KMS-11 (cell line): ENCODE measurements around the gene GTF2F2.
"Not testable (repeated sequence)": the region's sequence is repeated elsewhere in the genome, so short reads cannot be mapped to it uniquely, and the experiment has no call there.

Experiments used
- H2AFZ ChIP-seq: fragments of 200-600 bp; sonication (generic); 2 replicates; pipeline ENCODE4 v1.6.1; 2016; ENCODE audit warnings: antibody characterized with exemption, mixed run types, low read depth
- H3K27ac ChIP-seq: fragments of 200-600 bp; sonication (generic); 2 replicates; pipeline ENCODE4 v1.6.1; 2016; ENCODE audit warnings: mild to moderate bottlenecking, mixed run types
- H3K27me3 ChIP-seq: fragments of 200-600 bp; sonication (generic); 2 replicates; pipeline ENCODE4 v1.6.1; 2017; ENCODE audit warnings: mild to moderate bottlenecking, low read depth, mixed run types, moderate library complexity; ENCODE audit not compliant: insufficient read depth
- H3K36me3 ChIP-seq: fragments of 200-600 bp; sonication (generic); 2 replicates; pipeline ENCODE4 v1.6.1; 2017; ENCODE audit warnings: mild to moderate bottlenecking, mixed run types; ENCODE audit not compliant: insufficient read depth
- H3K4me1 ChIP-seq: fragments of 200-600 bp; sonication (generic); 2 replicates; pipeline ENCODE4 v1.6.1; 2016; ENCODE audit warnings: mild to moderate bottlenecking, low read depth, mixed run types; ENCODE audit not compliant: poor library complexity, severe bottlenecking
- H3K4me2 ChIP-seq: fragments of 200-600 bp; sonication (generic); 2 replicates; pipeline ENCODE4 v1.7.0; 2016; ENCODE audit warnings: mild to moderate bottlenecking, mixed run types
- H3K4me3 ChIP-seq: fragments of 200-600 bp; sonication (generic); IDR thresholded peaks from 2 replicates; pipeline ENCODE4 v1.6.1; 2017; ENCODE audit warnings: low read depth, low read length, mixed read lengths; ENCODE audit not compliant: insufficient read depth
- H3K79me2 ChIP-seq: fragments of 200-600 bp; sonication (generic); 2 replicates; pipeline ENCODE4 v1.6.1; 2016; ENCODE audit warnings: low read depth, mixed run types; ENCODE audit not compliant: insufficient read depth
- H3K9ac ChIP-seq: fragments of 200-600 bp; sonication (generic); 2 replicates; pipeline ENCODE4 v1.6.1; 2016; ENCODE audit warnings: mild to moderate bottlenecking, mixed run types
- H4K20me1 ChIP-seq: fragments of 200-600 bp; sonication (generic); 2 replicates; pipeline ENCODE4 v1.6.1; 2016; ENCODE audit warnings: mild to moderate bottlenecking, mixed run types; ENCODE audit not compliant: insufficient read depth
- CTCF ChIP-seq: fragments of 200-600 bp; sonication (generic); conservative IDR thresholded peaks from 2 replicates; pipeline ENCODE4 v1.6.1; 2017; ENCODE audit warnings: low read depth, mild to moderate bottlenecking, antibody characterized with exemption, low read length, moderate library complexity, mixed read lengths

Gene GTF2F2

DNA sequence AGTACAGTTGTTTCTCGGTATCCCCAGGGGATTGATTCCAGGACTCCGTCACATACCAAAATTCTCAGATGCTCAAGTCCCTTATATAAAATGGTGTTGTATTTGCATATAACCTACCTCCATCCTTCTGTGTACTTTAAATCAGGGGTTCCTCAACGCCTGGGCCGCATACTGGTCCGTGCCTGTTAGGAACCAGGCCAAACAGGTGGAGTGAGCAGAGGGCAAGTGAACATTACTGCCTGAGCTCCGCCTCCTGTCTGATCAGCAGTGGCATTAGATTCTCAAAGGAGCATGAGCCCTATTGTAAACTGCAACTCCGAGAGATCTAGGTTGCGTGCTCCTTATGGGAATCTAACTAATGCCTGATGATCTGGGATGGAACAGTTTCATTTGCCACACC, 122.8 kb downstream of the GTF2F2 start:
- no peak for TF ChIP-seq CTCF
- no peaks in the 10 kb centered on the region for H3K27me3 ChIP-seq
- no peak overlapping the region for H2AFZ ChIP-seq
- no peak overlapping the region for H3K27ac ChIP-seq
- no peaks in the 10 kb centered on the region for H3K4me1 ChIP-seq
- H3K79me2 ChIP-seq = no peaks in the 10 kb centered on the region
- no peak overlapping the region for H3K4me3 ChIP-seq
- no peaks in the 10 kb centered on the region for H4K20me1 ChIP-seq
- H3K9ac ChIP-seq = no peak overlapping the region
- H3K4me2 ChIP-seq = no peak overlapping the region
- H3K36me3 ChIP-seq = no peaks in the 10 kb centered on the region

- H3K27ac ChIP-seq, H3K36me3 ChIP-seq, H3K4me3 ChIP-seq, H3K79me2 ChIP-seq, H3K4me2 ChIP-seq, H2AFZ ChIP-seq, H3K4me1 ChIP-seq, H3K27me3 ChIP-seq, H3K9ac ChIP-seq, H4K20me1 ChIP-seq: not testable (repeated sequence)
Observed at GRCh38 chr13:45244736-45245135, 124.4 kb downstream of the GTF2F2 start.

- H3K79me2 ChIP-seq = no peaks in the 10 kb centered on the region
- TF ChIP-seq CTCF = no peak
- no peaks in the 10 kb centered on the region for H4K20me1 ChIP-seq
- H2AFZ ChIP-seq = no peak overlapping the region
- H3K4me3 ChIP-seq = no peak overlapping the region
- no peak overlapping the region for H3K9ac ChIP-seq
- no peak overlapping the region for H3K27ac ChIP-seq
- no peaks in the 10 kb centered on the region for H3K27me3 ChIP-seq
- H3K4me2 ChIP-seq = no peak overlapping the region
- H3K36me3 ChIP-seq = no peaks in the 10 kb centered on the region
- H3K4me1 ChIP-seq = no peaks in the 10 kb centered on the region
Observed at GRCh38 chr13:45249662-45250061, 129.4 kb downstream of the GTF2F2 start.

DNA sequence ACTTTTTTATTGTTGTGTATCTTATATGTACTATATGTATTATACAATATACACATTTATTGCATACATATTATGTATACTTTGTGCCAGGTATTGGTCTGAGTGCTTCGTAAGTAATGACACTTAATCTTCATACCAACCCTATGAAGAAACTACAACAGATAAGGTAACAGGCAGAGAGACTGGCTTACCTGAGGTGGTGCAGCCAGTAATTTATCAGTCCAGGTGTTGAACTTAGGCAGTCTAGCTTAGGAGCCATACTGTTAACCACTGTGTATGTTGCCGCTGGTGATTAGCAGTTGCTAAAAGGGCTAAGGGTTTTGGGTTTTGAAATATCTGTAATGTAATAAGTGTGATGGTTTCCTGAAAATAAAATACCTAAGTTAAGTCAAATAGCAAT, 134.1 kb downstream of the GTF2F2 start:
- Histone ChIP-seq H3K4me2 (no peak overlapping the region), H3K27me3 (no peaks in the 10 kb centered on the region), H3K27ac (no peak overlapping the region), H4K20me1 (no peaks in the 10 kb centered on the region), H3K79me2 (no peaks in the 10 kb centered on the region), H3K9ac (no peak overlapping the region), H2AFZ (no peak overlapping the region), H3K4me3 (no peak overlapping the region), H3K36me3 (no peaks in the 10 kb centered on the region), H3K4me1 (peaks cover 43% of the 10 kb centered on the region)
- TF ChIP-seq CTCF = no peak

DNA sequence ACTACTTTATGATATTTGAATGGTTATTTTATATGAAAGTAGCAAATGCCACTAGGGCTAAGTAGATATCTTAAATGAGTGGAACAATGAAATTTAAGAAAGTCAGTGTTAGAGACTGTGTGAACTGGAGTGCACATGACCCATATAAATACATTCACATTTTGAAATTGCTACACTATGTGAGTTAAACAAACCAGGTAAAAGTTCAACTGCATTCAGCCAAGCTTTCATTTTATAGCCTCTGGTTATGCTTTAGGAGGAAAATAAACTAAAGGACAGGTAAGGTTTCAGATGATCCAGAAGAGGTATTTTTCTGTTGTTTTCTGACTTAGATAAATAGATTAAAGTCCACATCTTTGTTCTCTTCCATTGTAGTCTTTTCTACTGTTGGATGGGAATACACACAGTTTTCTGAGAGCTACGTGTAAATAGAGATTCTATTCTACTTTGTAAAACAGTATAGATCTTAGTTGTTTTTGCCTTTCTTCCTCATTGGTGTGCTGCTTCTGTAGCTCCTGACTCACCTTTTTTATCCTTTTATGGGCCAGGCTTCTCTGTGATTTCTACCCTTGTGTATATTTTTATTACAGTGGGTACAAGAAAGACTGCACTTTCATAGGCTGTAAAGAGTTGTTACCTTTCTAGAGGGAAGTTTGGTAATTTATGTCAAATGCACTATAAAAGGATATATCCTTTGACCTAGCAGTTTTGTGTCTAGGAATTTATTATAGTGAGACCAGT, 135.1 kb downstream of the GTF2F2 start:
- no peaks in the 10 kb centered on the region for H3K27me3 ChIP-seq
- no peaks in the 10 kb centered on the region for H3K79me2 ChIP-seq
- H3K4me1 ChIP-seq = peaks cover 43% of the 10 kb centered on the region
- H3K36me3 ChIP-seq = no peaks in the 10 kb centered on the region
- H3K4me2 ChIP-seq = no peak overlapping the region; the same call in 1 of the 2 replicates
- no peak overlapping the region for H3K9ac ChIP-seq
- no peak overlapping the region for H3K4me3 ChIP-seq
- TF ChIP-seq CTCF = no peak
- H2AFZ ChIP-seq = no peak overlapping the region
- no peak overlapping the region for H3K27ac ChIP-seq
- no peaks in the 10 kb centered on the region for H4K20me1 ChIP-seq
